HL-60 (cell line): ENCODE data around the gene ZBED3.

ENCODE experiments used
- CTCF ChIP-seq: IDR thresholded peaks from one replicate; pipeline ENCODE4 v1.5.1; 2011; ENCODE audit warnings: low read length, control low read depth, inconsistent platforms; ENCODE audit not compliant: insufficient read depth
- GABPA ChIP-seq: IDR thresholded peaks from 2 replicates; pipeline ENCODE4 v1.6.1; 2012; ENCODE audit warnings: low read depth
- POLR2AphosphoS5 ChIP-seq: IDR thresholded peaks from 2 replicates; pipeline ENCODE4 v1.6.1; 2012; ENCODE audit warnings: low read depth
- REST ChIP-seq: IDR thresholded peaks from 2 replicates; pipeline ENCODE4 v1.6.1; 2012; ENCODE audit warnings: low read depth; ENCODE audit not compliant: insufficient replicate concordance
- SPI1 ChIP-seq: IDR thresholded peaks from 2 replicates; pipeline ENCODE4 v1.6.1; 2012; ENCODE audit warnings: low read depth, mild to moderate bottlenecking, borderline replicate concordance

GRCh38 chr5:77103457-77103856 lies 16.4 kb upstream of the ZBED3 start:
- TF ChIP-seq POLR2AphosphoS5 (no peak), CTCF (no peak), GABPA (no peak), REST (no peak), SPI1 (no peak)
